Uterus (tissue), 4 donors: ENCODE measurements around the gene LRRC26. TPM values are rescaled to one million over a fixed set of nuclear protein-coding genes. Genes with fewer than 3 reads are reported as not detected.

Experiments used
- DNase-seq, 2 donors: peaks; one replicate each; pipeline ENCODE4 v3.0.0-alpha.2; 2019 to 2020
- H3K27ac ChIP-seq, 2 donors: fragments of 200-600 bp; sonication (generic); 1 replicate in 1 of 2; 2 replicates in 1 of 2; pipeline ENCODE4 v1.5.1; 2016 to 2018
- H3K27me3 ChIP-seq, 2 donors: fragments of 200-600 bp; sonication (generic); one replicate each; pipeline ENCODE4 v1.5.1; 2018 to 2019; ENCODE audit warnings: control low read depth in 1 of 2
- H3K36me3 ChIP-seq, 2 donors: fragments of 200-600 bp; sonication (generic); one replicate each; pipeline ENCODE4 v1.5.1; 2019; ENCODE audit warnings: control low read depth in 1 of 2
- H3K4me1 ChIP-seq, 2 donors: fragments of 200-600 bp; sonication (generic); one replicate each; pipeline ENCODE4 v1.5.1; 2018 to 2019; ENCODE audit warnings: control low read depth in 1 of 2
- H3K4me3 ChIP-seq, 2 donors: fragments of 200-600 bp; sonication (generic); 1 replicate in 1 of 2; 2 replicates in 1 of 2; pipeline ENCODE4 v1.5.1; 2018 to 2019; ENCODE audit warnings: mild to moderate bottlenecking in 1 of 2
- H3K9me3 ChIP-seq, 2 donors: fragments of 200-600 bp; sonication (generic); one replicate each; pipeline ENCODE4 v1.5.1; 2019; ENCODE audit warnings: control low read depth in 1 of 2
- POLR2A ChIP-seq, 2 donors: fragments of 450-650 bp; IDR thresholded peaks; one replicate each; pipeline ENCODE4 v1.6.1; 2016; ENCODE audit warnings: antibody characterized with exemption in 2 of 2, mild to moderate bottlenecking in 1 of 2, moderate library complexity in 1 of 2
- intact Hi-C: fragments of 100-400 bp; cut with DNase I; formaldehyde crosslinking; loops from one replicate; pipeline ENCODE4 v1.15.1; 2023; ENCODE audit warnings: low total_unique reads
- total RNA-seq, 4 donors: library from RNA; depleted of rRNA in 3 of 4; stranded (reverse); fragments of >200 nt in 3 of 4; gene quantifications; one replicate each; pipeline versions ENCODE4 v1.1.0 to v1.2.4, GENCODE V29; 2014 to 2023
- TF ChIP-seq, protein P1 (sequence below), 4 experiments: fragments of 200-600 bp in 2 of 4; fragments of 450-650 bp in 2 of 4; sonication (generic) in 2 of 4; IDR thresholded peaks; one replicate each; pipeline ENCODE4 v1.5.1; 2016 to 2019; ENCODE audit warnings: antibody characterized with exemption in 4 of 4, mild to moderate bottlenecking in 2 of 4, moderate library complexity in 1 of 4
- donor health status: DM: yes; HTN: yes; CAD: no.

LRRC26 gene
- total RNA-seq, 4 donors from 2014 or later, result 0.29 TPM; not detected in 3

DNA sequence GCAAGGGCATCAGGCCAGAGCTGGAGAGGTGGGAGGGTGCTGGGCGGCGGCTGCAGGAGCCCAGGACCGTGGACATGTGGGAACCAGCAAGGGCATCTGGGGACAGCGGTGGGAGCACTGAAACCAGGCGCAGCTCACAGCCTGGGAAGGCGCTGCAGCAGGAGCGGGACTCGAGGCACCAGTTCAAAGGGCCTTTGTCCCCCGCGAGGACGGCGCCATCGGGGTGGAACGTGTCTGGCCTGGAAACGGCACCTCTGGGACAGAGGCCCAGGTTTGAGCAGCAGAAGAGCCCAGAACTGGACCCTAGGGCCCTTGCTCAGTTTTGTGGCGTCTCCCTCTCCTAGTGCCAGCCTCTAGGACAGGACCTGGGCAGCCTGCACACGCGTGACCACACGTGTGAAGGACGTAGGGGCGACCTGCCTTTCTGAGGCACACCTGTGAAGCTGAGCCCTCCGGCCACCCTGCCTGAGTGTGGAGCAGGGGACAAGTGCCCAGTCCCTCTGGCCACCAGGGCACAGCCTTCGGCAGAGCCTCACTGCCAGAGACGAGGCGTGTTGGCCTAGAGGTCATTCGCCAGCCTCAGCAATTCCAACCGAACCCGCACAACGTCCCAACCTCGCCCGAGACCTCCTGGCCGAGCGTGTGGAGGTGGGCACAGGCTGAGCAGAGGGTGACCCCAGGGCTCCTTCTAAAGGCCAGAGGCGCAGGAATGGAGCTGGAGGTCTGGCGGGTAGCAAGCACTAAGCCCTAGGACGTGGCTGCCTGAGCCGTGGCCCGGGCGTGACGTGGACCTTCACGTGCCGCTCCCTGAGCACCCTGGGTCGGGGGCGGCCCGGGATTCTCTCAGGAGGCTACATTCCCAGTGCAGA lies 4.2 kb upstream of the LRRC26 start:
- DNase-seq, result no peak
- Histone ChIP-seq H3K36me3 (no peaks in the 10 kb centered on the region), H3K4me3 (no peak overlapping the region), H3K27ac (no peak overlapping the region), H3K27me3 (peaks cover 5 to 6% of the 10 kb centered on the region in 2 donors), H3K4me1 (peaks cover 0 to 6% of the 10 kb centered on the region in 2 donors), H3K9me3 (no peaks in the 10 kb centered on the region)
- TF ChIP-seq POLR2A (IDR thresholded peaks at IDR 0.05), result no peak
- TF ChIP-seq, protein P1, sequence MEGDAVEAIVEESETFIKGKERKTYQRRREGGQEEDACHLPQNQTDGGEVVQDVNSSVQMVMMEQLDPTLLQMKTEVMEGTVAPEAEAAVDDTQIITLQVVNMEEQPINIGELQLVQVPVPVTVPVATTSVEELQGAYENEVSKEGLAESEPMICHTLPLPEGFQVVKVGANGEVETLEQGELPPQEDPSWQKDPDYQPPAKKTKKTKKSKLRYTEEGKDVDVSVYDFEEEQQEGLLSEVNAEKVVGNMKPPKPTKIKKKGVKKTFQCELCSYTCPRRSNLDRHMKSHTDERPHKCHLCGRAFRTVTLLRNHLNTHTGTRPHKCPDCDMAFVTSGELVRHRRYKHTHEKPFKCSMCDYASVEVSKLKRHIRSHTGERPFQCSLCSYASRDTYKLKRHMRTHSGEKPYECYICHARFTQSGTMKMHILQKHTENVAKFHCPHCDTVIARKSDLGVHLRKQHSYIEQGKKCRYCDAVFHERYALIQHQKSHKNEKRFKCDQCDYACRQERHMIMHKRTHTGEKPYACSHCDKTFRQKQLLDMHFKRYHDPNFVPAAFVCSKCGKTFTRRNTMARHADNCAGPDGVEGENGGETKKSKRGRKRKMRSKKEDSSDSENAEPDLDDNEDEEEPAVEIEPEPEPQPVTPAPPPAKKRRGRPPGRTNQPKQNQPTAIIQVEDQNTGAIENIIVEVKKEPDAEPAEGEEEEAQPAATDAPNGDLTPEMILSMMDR (IDR thresholded peaks at IDR 0.05), result no peak
- intact Hi-C loops, result no loop called here

DNA sequence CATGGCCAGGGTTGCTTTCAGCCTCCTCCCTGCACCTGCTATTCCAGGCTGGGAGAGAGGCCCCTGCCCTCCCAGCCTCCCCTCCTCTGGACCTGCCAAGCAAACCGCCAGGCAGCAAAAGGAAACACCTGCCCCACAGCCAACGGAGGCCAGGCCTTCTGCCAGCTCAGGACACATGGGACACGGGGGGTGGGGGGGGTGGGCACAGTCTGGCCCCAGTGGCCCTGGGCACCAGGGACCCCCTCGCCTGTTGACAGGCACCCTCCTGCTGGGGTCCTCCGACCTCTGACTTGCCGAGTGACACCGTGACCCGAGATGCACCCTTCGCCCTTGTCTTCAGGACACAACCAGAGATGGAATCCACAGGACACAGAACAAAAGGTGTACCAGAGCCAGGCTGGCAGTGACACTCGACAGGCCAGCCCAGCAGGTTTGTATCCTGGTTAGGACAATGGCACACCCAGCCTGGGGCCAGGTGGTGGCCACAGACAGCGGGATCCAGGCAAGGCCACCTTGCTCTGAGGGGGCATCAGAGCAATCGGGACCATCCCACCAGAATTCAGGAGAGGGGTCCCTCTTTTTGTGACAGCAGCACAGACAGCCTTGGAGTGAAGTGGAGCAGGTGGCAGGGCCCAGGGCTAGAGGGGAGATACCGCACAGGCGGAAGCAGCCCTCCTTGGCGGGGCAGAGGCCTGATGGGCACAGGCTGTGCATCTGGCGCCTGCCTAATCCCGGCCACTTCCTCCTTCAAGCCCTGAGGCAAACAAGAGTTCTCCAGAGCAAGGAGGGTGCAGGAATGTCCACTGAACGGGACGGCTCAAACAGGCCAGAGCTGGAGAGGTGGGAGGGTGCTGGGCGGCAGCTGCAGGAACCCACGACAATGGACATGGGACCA lies 3.3 kb upstream of the LRRC26 start:
- no peak overlapping the region for H3K4me3 ChIP-seq
- no peak overlapping the region for H3K27ac ChIP-seq
- no peaks in the 10 kb centered on the region for H3K9me3 ChIP-seq
- H3K4me1 ChIP-seq, result peaks cover 1 to 15% of the 10 kb centered on the region in 2 donors
- no peak for TF ChIP-seq POLR2A (IDR thresholded peaks at IDR 0.05)
- TF ChIP-seq, protein P1 (IDR thresholded peaks at IDR 0.05), result no peak
- peaks cover 8 to 13% of the 10 kb centered on the region in 2 donors for H3K27me3 ChIP-seq
- no peak for DNase-seq
- no peaks in the 10 kb centered on the region for H3K36me3 ChIP-seq
- intact Hi-C loops, result no loop called here

DNA sequence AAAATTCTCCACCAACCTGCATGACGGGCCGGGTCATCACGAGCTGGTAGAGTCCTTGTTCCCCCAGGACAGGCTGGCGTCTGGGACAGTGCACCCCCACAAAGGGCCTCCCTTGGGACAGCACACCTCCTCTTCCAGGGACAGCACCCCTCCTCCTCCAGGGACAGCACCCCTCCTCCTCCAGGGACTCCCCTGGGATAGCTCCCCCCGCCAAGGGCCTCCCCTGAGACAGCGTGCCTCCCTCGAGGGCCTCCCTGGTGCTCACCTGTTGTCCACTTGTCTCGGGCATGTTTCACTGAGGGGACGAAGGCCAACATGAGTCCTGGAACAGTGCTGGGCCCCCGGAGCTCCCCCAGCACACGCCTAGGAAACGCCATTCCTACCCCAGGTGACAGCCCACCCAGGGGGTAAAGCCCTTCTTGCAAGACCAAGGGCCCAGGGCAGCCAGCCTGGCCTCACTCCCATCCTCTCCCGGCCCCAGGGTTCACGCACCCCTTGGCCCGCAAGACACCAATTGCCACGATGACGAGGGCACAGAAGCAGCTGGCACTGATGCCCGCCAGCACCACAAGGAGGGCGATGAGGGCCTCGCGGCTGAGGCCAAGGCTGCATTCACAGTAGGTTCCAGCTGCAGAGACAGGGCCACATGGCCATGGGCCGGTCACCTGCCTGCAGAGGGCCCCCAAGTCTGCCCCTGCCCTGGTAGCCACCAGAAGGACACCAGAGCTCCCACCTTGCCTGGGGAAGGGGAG lies 1.5 kb upstream of the LRRC26 start:
- H3K4me3 ChIP-seq, result no peak overlapping the region
- TF ChIP-seq, protein P1 (IDR thresholded peaks at IDR 0.05), result no peak
- TF ChIP-seq POLR2A (IDR thresholded peaks at IDR 0.05), result no peak
- H3K36me3 ChIP-seq, result no peaks in the 10 kb centered on the region
- no peaks in the 10 kb centered on the region for H3K9me3 ChIP-seq
- peaks cover 24 to 28% of the 10 kb centered on the region in 2 donors for H3K27me3 ChIP-seq
- DNase-seq, result no peak
- H3K4me1 ChIP-seq, result peaks cover 4 to 21% of the 10 kb centered on the region in 2 donors
- H3K27ac ChIP-seq, result no peak overlapping the region
- intact Hi-C loops, result no loop called here

GRCh38 chr9:137170486-137171148 lies 766 bp upstream of the LRRC26 start:
- Histone ChIP-seq H3K36me3 (no peaks in the 10 kb centered on the region), H3K4me1 (peaks cover 4 to 21% of the 10 kb centered on the region in 2 donors), H3K27me3 (peaks cover 28 to 31% of the 10 kb centered on the region in 2 donors), H3K9me3 (no peaks in the 10 kb centered on the region), H3K4me3 (no peak overlapping the region), H3K27ac (no peak overlapping the region)
- intact Hi-C loops, result no loop called here
- TF ChIP-seq POLR2A (IDR thresholded peaks at IDR 0.05), result no peak
- TF ChIP-seq, protein P1 (IDR thresholded peaks at IDR 0.05), result no peak
- DNase-seq, result no peak
